CD4-positive, alpha-beta memory T cell (primary cell): ENCODE measurements around the gene PCNA. TPM values are rescaled to one million over a fixed set of nuclear protein-coding genes. Genes with fewer than 3 reads are reported as not detected.

Source experiments
- CTCF ChIA-PET: fragments of 350-600 bp; sonication (Branson Sonifier 250); formaldehyde crosslinking; loops from one replicate; lab custom pipeline; 2021; ENCODE audit warnings: inconsistent platforms; ENCODE audit not compliant: partially characterized antibody; lab: Charles Lee
- POLR2A ChIA-PET: fragments of 350-600 bp; sonication (Branson Sonifier 250); formaldehyde crosslinking; loops from one replicate; lab custom pipeline; 2021; ENCODE audit not compliant: partially characterized antibody; lab: Charles Lee
- DNase-seq, 5 donors: peaks; one replicate each; pipeline versions ENCODE4 v3.0.0 to v3.0.0-alpha.2; 2020 to 2022; ENCODE audit warnings: mixed read lengths in 1 of 5
- H3K27ac ChIP-seq: one replicate; pipeline ENCODE4 v1.7.0; 2013; ENCODE audit warnings: low read depth, low read length
- H3K27me3 ChIP-seq: 2 replicates; pipeline ENCODE4 v1.7.0; 2013; ENCODE audit warnings: mild to moderate bottlenecking, low read length, moderate library complexity; ENCODE audit not compliant: insufficient read depth
- H3K36me3 ChIP-seq: 2 replicates; pipeline ENCODE4 v1.7.0; 2013; ENCODE audit warnings: mild to moderate bottlenecking, low read length, moderate library complexity; ENCODE audit not compliant: insufficient read depth
- H3K4me1 ChIP-seq: 2 replicates; pipeline ENCODE4 v1.7.0; 2013; ENCODE audit warnings: mild to moderate bottlenecking, low read length, moderate library complexity; ENCODE audit not compliant: insufficient read depth
- H3K4me3 ChIP-seq, 2 donors: one replicate each; pipeline ENCODE4 v1.7.0; 2013; ENCODE audit warnings: low read length in 2 of 2, mild to moderate bottlenecking in 1 of 2
- H3K9me3 ChIP-seq, 2 donors: one replicate each; pipeline ENCODE4 v1.7.0; 2013; ENCODE audit warnings: low read length in 2 of 2, control low read depth in 1 of 2; ENCODE audit not compliant: control insufficient read depth in 1 of 2
- H3K27ac Mint-ChIP-seq, 7 donors: one replicate each; pipeline ENCODE4 v1.8.0; 2020 to 2021; ENCODE audit warnings: mixed read lengths in 7 of 7, mild to moderate bottlenecking in 6 of 7, inconsistent platforms in 3 of 7, moderate library complexity in 3 of 7
- H3K27me3 Mint-ChIP-seq, 2 donors: one replicate each; pipeline ENCODE4 v1.8.0; 2020 to 2021; ENCODE audit warnings: mixed read lengths in 2 of 2
- H3K36me3 Mint-ChIP-seq, 2 donors: one replicate each; pipeline ENCODE4 v1.8.0; 2020 to 2021; ENCODE audit warnings: mixed read lengths in 2 of 2, inconsistent platforms in 1 of 2, mild to moderate bottlenecking in 1 of 2
- H3K4me1 Mint-ChIP-seq, 4 donors: one replicate each; pipeline ENCODE4 v1.8.0; 2020 to 2021; ENCODE audit warnings: mixed read lengths in 4 of 4, mild to moderate bottlenecking in 1 of 4
- H3K4me3 Mint-ChIP-seq, 8 donors: one replicate each; pipeline ENCODE4 v1.8.0; 2020 to 2021; ENCODE audit warnings: mixed read lengths in 8 of 8, mild to moderate bottlenecking in 7 of 8, moderate library complexity in 6 of 8, inconsistent platforms in 3 of 8
- H3K9me3 Mint-ChIP-seq, 8 donors: one replicate each; pipeline ENCODE4 v1.8.0; 2020 to 2021; ENCODE audit warnings: mixed read lengths in 8 of 8, mild to moderate bottlenecking in 5 of 8, inconsistent platforms in 3 of 8, moderate library complexity in 1 of 8
- intact Hi-C: fragments of 100-400 bp; cut with micrococcal nuclease; formaldehyde crosslinking; loops from one replicate; pipeline ENCODE4 v1.15.1; 2023
- polyA plus RNA-seq, 2 donors: library from polyadenylated mRNA; unstranded; fragments of 300-500 nt; fragmentation: Illumina TruSeq; gene quantifications; one replicate each; pipeline ENCODE4 v1.2.3, GENCODE V29; 2021
- total RNA-seq, 2 experiments: library from RNA; stranded (reverse); gene quantifications; one replicate each; pipeline ENCODE4 v1.2.3, GENCODE V29; 2021

PCNA gene
- total and polyA plus RNA-seq, 4 experiments from 2014 or later = 60.0 to 71.9 (median 64.6) TPM

GRCh38 chr20:5140195-5140594 lies 20.4 kb upstream of the PCNA start:
- Mint-ChIP-seq H3K27ac (no peak overlapping the region), H3K27me3 (no peaks in the 10 kb centered on the region), H3K9me3 (no peaks in the 10 kb centered on the region), H3K4me1 (peaks cover 22 to 71% (median 48%) of the 10 kb centered on the region in 4 donors), H3K4me3 (no peak overlapping the region), H3K36me3 (peaks cover 15 to 26% of the 10 kb centered on the region in 2 donors)
- H3K36me3 ChIP-seq = no peaks in the 10 kb centered on the region
- H3K4me1 ChIP-seq = peaks cover 32% of the 10 kb centered on the region
- H3K9me3 ChIP-seq = no peaks in the 10 kb centered on the region
- H3K4me3 ChIP-seq = no peak overlapping the region
- intact Hi-C loops = no loop called here
- CTCF ChIA-PET = interaction anchor here (2.0 to 2.2 kb wide), 2 partner anchors 14 to 65 kb away, joined by 8 read pairs; partner anchors contain the start of gene CDS2
- H3K27me3 ChIP-seq = no peaks in the 10 kb centered on the region
- no peak overlapping the region for H3K27ac ChIP-seq
- DNase-seq = no peak
- POLR2A ChIA-PET = no interaction called here

GRCh38 chr20:5136096-5136495 lies 16.3 kb upstream of the PCNA start:
- no peak overlapping the region for H3K27ac ChIP-seq
- peak overlapping the region in 3 of 7 donors; percentile 59 to 76 (median 72) for H3K27ac Mint-ChIP-seq
- H3K4me3 Mint-ChIP-seq = no peak overlapping the region
- H3K36me3 ChIP-seq = no peaks in the 10 kb centered on the region
- intact Hi-C loops = no loop called here
- H3K4me1 ChIP-seq = peaks cover 23% of the 10 kb centered on the region
- H3K4me3 ChIP-seq = no peak overlapping the region
- H3K27me3 ChIP-seq = no peaks in the 10 kb centered on the region
- H3K9me3 Mint-ChIP-seq = no peaks in the 10 kb centered on the region
- H3K9me3 ChIP-seq = no peaks in the 10 kb centered on the region
- ChIA-PET CTCF (interaction anchor here (1.8 kb wide), 1 partner anchor 10 kb away, joined by 6 read pairs; the partner anchor contains the start of gene CDS2), POLR2A (no interaction called here)
- H3K27me3 Mint-ChIP-seq = no peaks in the 10 kb centered on the region
- H3K36me3 Mint-ChIP-seq = peaks cover 15 to 23% of the 10 kb centered on the region in 2 donors
- peaks cover 24 to 54% (median 37%) of the 10 kb centered on the region in 4 donors for H3K4me1 Mint-ChIP-seq
- DNase-seq = no peak

GRCh38 chr20:5135363-5136012 lies 15.7 kb upstream of the PCNA start:
- Histone ChIP-seq H3K27me3 (no peaks in the 10 kb centered on the region), H3K9me3 (no peaks in the 10 kb centered on the region), H3K36me3 (no peaks in the 10 kb centered on the region), H3K4me1 (peaks cover 20% of the 10 kb centered on the region), H3K27ac (no peak overlapping the region), H3K4me3 (no peak overlapping the region)
- Mint-ChIP-seq H3K9me3 (no peaks in the 10 kb centered on the region), H3K4me1 (peaks cover 22 to 49% (median 34%) of the 10 kb centered on the region in 4 donors), H3K36me3 (peaks cover 15 to 23% of the 10 kb centered on the region in 2 donors), H3K27ac (no peak overlapping the region), H3K4me3 (no peak overlapping the region), H3K27me3 (no peaks in the 10 kb centered on the region)
- ChIA-PET CTCF (interaction anchor here (1.8 kb wide), 1 partner anchor 9 kb away, joined by 6 read pairs; the partner anchor contains the start of gene CDS2), POLR2A (interaction anchor here (0.7 kb wide), 1 partner anchor 8 kb away, joined by 3 read pairs; the partner anchor contains the start of gene CDS2)
- intact Hi-C loops = no loop called here
- no peak for DNase-seq

GRCh38 chr20:5133998-5134397 lies 14.2 kb upstream of the PCNA start:
- H3K36me3 Mint-ChIP-seq = peaks cover 9 to 18% of the 10 kb centered on the region in 2 donors
- H3K4me3 Mint-ChIP-seq = no peak overlapping the region
- CTCF ChIA-PET = interaction anchor here (1.2 kb wide), 1 partner anchor 56 kb away, joined by 5 read pairs; no protein-coding TSS in a partner anchor
- DNase-seq = no peak
- H3K4me3 ChIP-seq = no peak overlapping the region
- H3K4me1 ChIP-seq = peaks cover 18% of the 10 kb centered on the region
- POLR2A ChIA-PET = no interaction called here
- H3K4me1 Mint-ChIP-seq = peaks cover 18 to 35% (median 25%) of the 10 kb centered on the region in 4 donors
- H3K27me3 Mint-ChIP-seq = no peaks in the 10 kb centered on the region
- no peaks in the 10 kb centered on the region for H3K27me3 ChIP-seq
- no peaks in the 10 kb centered on the region for H3K36me3 ChIP-seq
- intact Hi-C loops = no loop called here
- H3K27ac ChIP-seq = no peak overlapping the region
- H3K9me3 Mint-ChIP-seq = no peaks in the 10 kb centered on the region
- no peaks in the 10 kb centered on the region for H3K9me3 ChIP-seq
- no peak overlapping the region for H3K27ac Mint-ChIP-seq

DNA sequence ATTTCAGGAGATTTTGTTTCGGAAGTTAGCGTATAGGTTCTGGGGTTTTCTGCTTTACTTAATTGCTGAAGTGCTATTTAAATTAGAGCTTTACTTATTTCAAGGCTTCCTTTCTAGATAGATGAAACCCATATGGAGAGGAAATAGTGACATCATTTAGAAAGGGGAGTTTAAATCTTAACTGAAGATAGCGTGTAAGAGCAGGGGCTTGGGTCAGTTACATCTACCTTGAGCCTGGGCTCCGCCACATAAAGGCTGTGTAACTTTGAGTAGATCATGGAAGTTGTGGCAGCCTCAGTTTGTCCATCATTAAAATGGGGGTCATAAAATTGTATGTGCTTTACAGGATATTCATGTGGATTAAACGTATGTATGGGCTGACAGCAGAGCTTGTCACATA lies 11.7 kb upstream of the PCNA start:
- peak overlapping the region in 4 of 7 donors; percentile 11 to 49 (median 26) for H3K27ac Mint-ChIP-seq
- H3K4me3 Mint-ChIP-seq = peak overlapping the region in 2 of 8 donors; percentile 0 to 15

DNA sequence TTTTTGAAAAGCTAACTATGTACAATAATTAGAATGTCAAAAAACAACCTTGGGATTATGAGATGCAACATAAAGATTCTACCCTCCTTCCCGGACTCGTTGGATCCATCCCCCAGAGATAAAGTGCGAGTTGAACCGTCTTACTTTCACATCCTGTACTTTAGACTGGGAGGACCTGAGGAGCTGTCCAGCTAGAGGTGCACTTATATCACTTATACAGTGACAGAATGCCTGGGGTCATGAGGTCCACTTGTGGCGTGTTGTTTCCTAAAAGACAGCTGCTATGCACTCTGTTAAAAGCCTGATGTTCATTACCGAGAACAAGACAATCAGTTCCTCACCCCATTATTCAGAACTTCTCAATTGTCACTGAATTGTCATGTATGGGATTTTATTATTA lies 9.1 kb upstream of the PCNA start:
- H3K27me3 ChIP-seq = no peaks in the 10 kb centered on the region
- H3K4me1 Mint-ChIP-seq = peaks cover 27 to 42% (median 31%) of the 10 kb centered on the region in 4 donors
- peak overlapping the region; percentile 74 to 99 (median 96) for H3K27ac Mint-ChIP-seq
- H3K27me3 Mint-ChIP-seq = no peaks in the 10 kb centered on the region
- H3K9me3 Mint-ChIP-seq = peaks cover 0 to 1% (median 0%) of the 10 kb centered on the region in 8 donors
- no peak for DNase-seq
- no peaks in the 10 kb centered on the region for H3K9me3 ChIP-seq
- H3K4me3 Mint-ChIP-seq = peak overlapping the region; percentile 3 to 97 (median 73)
- peaks cover 0 to 14% of the 10 kb centered on the region in 2 donors for H3K36me3 Mint-ChIP-seq
- CTCF ChIA-PET = interaction anchor here (1.3 to 11.4 kb wide), 2 partner anchors 63 to 94 kb away, joined by 3 to 173 read pairs; no protein-coding TSS in a partner anchor
- intact Hi-C loops = loop anchor here (5.0 kb wide), 1 partner anchor 78 kb away; no protein-coding TSS in a partner anchor
- no peak overlapping the region for H3K4me3 ChIP-seq
- H3K27ac ChIP-seq = peak overlapping the region; percentile 99
- POLR2A ChIA-PET = interaction anchor here (0.7 to 1.7 kb wide), 4 partner anchors 9 to 1378 kb away, joined by 3 to 5 read pairs (median 4); partner anchors contain the start of gene PCNA
- H3K4me1 ChIP-seq = peaks cover 32% of the 10 kb centered on the region
- H3K36me3 ChIP-seq = no peaks in the 10 kb centered on the region

More for the DNA sequence above, 11.7 kb upstream of the PCNA start:
- no peaks in the 10 kb centered on the region for H3K36me3 ChIP-seq
- ChIA-PET POLR2A (no interaction called here), CTCF (interaction anchor here (0.6 to 2.2 kb wide), 3 partner anchors 29 to 61 kb away, joined by 3 to 12 read pairs (median 3); no protein-coding TSS in a partner anchor)
- H3K4me1 ChIP-seq = peaks cover 29% of the 10 kb centered on the region
- Mint-ChIP-seq H3K27me3 (no peaks in the 10 kb centered on the region), H3K4me1 (peaks cover 29 to 47% (median 35%) of the 10 kb centered on the region in 4 donors), H3K36me3 (peaks cover 5 to 24% of the 10 kb centered on the region in 2 donors), H3K9me3 (peaks cover 0 to 1% (median 0%) of the 10 kb centered on the region in 8 donors)
- no peak for DNase-seq
- intact Hi-C loops = no loop called here
- H3K27me3 ChIP-seq = no peaks in the 10 kb centered on the region
- H3K4me3 ChIP-seq = no peak overlapping the region
- H3K9me3 ChIP-seq = no peaks in the 10 kb centered on the region
- H3K27ac ChIP-seq = no peak overlapping the region
